WTC11 (cell line): ENCODE results near the gene CTXND2.
"Not testable (repeated sequence)": the region's sequence is repeated elsewhere in the genome, so short reads cannot be mapped to it uniquely, and the experiment has no call there.

Experiments
- ATF3 ChIP-seq: sonication (generic); formaldehyde crosslinking; conservative IDR thresholded peaks from 2 replicates; pipeline ENCODE4 v1.8.1; 2022; ENCODE audit warnings: mild to moderate bottlenecking, missing genetic modification reagents
- CREM ChIP-seq: sonication (generic); formaldehyde crosslinking; IDR thresholded peaks from 2 replicates; pipeline ENCODE4 v1.8.1; 2022; ENCODE audit warnings: mild to moderate bottlenecking, missing genetic modification reagents, moderate library complexity
- FOXJ3 ChIP-seq: sonication (generic); formaldehyde crosslinking; IDR thresholded peaks from 2 replicates; pipeline ENCODE4 v1.9.0; 2021; ENCODE audit warnings: missing genetic modification reagents, mild to moderate bottlenecking, borderline replicate concordance
- JUN ChIP-seq: sonication (generic); formaldehyde crosslinking; IDR thresholded peaks from 2 replicates; pipeline ENCODE4 v1.8.0; 2023; ENCODE audit warnings: mild to moderate bottlenecking, missing genetic modification reagents
- RELA ChIP-seq: sonication (generic); formaldehyde crosslinking; IDR thresholded peaks from 2 replicates; pipeline ENCODE4 v1.8.1; 2022; ENCODE audit warnings: missing genetic modification reagents, mild to moderate bottlenecking, borderline replicate concordance
- ZNF121 ChIP-seq: sonication (generic); formaldehyde crosslinking; IDR thresholded peaks from 2 replicates; pipeline ENCODE4 v1.8.0; 2023; ENCODE audit warnings: missing genetic modification reagents
- ZNF532 ChIP-seq: fragments of 250-450 bp; sonication (Bioruptor Pico); IDR thresholded peaks from 2 replicates; pipeline ENCODE4 v1.9.0; 2021; ENCODE audit warnings: mild to moderate bottlenecking, borderline replicate concordance
- ZSCAN18 ChIP-seq: fragments of 250-450 bp; sonication (Bioruptor Pico); IDR thresholded peaks from 2 replicates; pipeline ENCODE4 v2.1.2; 2022; ENCODE audit warnings: mild to moderate bottlenecking, moderate library complexity
- TF ChIP-seq, protein P1 (sequence below): fragments of 200-600 bp; IDR thresholded peaks from 2 replicates; pipeline ENCODE4 v1.8.0; 2022; ENCODE audit warnings: antibody characterized with exemption
- TF ChIP-seq, protein P2 (sequence below): sonication (generic); formaldehyde crosslinking; IDR thresholded peaks from 2 replicates; pipeline ENCODE4 v1.8.0; 2023; ENCODE audit warnings: missing genetic modification reagents
- TF ChIP-seq, protein P3 (sequence below): sonication (generic); formaldehyde crosslinking; IDR thresholded peaks from 2 replicates; pipeline ENCODE4 v1.8.1; 2022; ENCODE audit warnings: mild to moderate bottlenecking, missing genetic modification reagents, moderate library complexity, borderline replicate concordance
- TF ChIP-seq, protein P4 (sequence below): fragments of 250-450 bp; sonication (Bioruptor Pico); IDR thresholded peaks from 2 replicates; pipeline ENCODE4 v1.9.0; 2021; ENCODE audit warnings: mild to moderate bottlenecking
- TF ChIP-seq, protein P5 (sequence below): sonication (generic); formaldehyde crosslinking; IDR thresholded peaks from 2 replicates; pipeline ENCODE4 v1.8.0; 2022; ENCODE audit warnings: mild to moderate bottlenecking, missing genetic modification reagents

DNA sequence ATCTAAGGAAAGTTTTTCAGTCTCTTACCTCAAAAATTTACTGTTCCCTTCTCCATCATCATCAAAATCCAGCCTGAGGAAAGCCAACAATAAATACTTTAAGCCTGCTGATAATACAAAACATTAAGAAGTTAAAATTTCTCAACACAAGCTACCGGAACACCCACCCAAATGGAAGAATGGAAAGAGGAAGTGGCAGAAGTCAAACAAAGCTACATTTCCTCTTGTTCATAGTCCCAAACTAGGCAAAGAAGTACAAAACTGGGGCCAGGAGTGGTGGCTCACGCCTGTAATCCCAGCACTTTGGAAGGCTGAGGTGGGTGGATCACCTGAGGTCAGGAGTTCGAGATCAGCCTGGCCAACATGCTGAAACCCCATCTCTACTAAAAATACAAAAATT lies 34.2 kb upstream of the CTXND2 start:
- TF ChIP-seq, protein P1, sequence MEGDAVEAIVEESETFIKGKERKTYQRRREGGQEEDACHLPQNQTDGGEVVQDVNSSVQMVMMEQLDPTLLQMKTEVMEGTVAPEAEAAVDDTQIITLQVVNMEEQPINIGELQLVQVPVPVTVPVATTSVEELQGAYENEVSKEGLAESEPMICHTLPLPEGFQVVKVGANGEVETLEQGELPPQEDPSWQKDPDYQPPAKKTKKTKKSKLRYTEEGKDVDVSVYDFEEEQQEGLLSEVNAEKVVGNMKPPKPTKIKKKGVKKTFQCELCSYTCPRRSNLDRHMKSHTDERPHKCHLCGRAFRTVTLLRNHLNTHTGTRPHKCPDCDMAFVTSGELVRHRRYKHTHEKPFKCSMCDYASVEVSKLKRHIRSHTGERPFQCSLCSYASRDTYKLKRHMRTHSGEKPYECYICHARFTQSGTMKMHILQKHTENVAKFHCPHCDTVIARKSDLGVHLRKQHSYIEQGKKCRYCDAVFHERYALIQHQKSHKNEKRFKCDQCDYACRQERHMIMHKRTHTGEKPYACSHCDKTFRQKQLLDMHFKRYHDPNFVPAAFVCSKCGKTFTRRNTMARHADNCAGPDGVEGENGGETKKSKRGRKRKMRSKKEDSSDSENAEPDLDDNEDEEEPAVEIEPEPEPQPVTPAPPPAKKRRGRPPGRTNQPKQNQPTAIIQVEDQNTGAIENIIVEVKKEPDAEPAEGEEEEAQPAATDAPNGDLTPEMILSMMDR, result not testable (repeated sequence)
- TF ChIP-seq ATF3 (CRISPR knock-in tag); ZNF121; ZSCAN18 (CRISPR knock-in tag); RELA (CRISPR knock-in tag); JUN (CRISPR knock-in tag); CREM; ZNF532 (CRISPR knock-in tag); FOXJ3 (CRISPR knock-in tag): not testable (repeated sequence)
- TF ChIP-seq, protein P2, sequence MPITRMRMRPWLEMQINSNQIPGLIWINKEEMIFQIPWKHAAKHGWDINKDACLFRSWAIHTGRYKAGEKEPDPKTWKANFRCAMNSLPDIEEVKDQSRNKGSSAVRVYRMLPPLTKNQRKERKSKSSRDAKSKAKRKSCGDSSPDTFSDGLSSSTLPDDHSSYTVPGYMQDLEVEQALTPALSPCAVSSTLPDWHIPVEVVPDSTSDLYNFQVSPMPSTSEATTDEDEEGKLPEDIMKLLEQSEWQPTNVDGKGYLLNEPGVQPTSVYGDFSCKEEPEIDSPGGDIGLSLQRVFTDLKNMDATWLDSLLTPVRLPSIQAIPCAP (CRISPR knock-in tag), result not testable (repeated sequence)
- TF ChIP-seq, protein P3, sequence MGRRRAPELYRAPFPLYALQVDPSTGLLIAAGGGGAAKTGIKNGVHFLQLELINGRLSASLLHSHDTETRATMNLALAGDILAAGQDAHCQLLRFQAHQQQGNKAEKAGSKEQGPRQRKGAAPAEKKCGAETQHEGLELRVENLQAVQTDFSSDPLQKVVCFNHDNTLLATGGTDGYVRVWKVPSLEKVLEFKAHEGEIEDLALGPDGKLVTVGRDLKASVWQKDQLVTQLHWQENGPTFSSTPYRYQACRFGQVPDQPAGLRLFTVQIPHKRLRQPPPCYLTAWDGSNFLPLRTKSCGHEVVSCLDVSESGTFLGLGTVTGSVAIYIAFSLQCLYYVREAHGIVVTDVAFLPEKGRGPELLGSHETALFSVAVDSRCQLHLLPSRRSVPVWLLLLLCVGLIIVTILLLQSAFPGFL (CRISPR knock-in tag), result not testable (repeated sequence)
- TF ChIP-seq, protein P4, sequence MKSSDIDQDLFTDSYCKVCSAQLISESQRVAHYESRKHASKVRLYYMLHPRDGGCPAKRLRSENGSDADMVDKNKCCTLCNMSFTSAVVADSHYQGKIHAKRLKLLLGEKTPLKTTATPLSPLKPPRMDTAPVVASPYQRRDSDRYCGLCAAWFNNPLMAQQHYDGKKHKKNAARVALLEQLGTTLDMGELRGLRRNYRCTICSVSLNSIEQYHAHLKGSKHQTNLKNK (CRISPR knock-in tag), result not testable (repeated sequence)
- TF ChIP-seq, protein P5, sequence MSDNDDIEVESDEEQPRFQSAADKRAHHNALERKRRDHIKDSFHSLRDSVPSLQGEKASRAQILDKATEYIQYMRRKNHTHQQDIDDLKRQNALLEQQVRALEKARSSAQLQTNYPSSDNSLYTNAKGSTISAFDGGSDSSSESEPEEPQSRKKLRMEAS, result not testable (repeated sequence)
